KMS-11 (cell line): ENCODE data around the gene OR2L8.

Experiments
- H2AFZ ChIP-seq: fragments of 200-600 bp; sonication (generic); 2 replicates; pipeline ENCODE4 v1.6.1; 2016; ENCODE audit warnings: antibody characterized with exemption, mixed run types, low read depth
- H3K27ac ChIP-seq: fragments of 200-600 bp; sonication (generic); 2 replicates; pipeline ENCODE4 v1.6.1; 2016; ENCODE audit warnings: mild to moderate bottlenecking, mixed run types
- H3K27me3 ChIP-seq: fragments of 200-600 bp; sonication (generic); 2 replicates; pipeline ENCODE4 v1.6.1; 2017; ENCODE audit warnings: mild to moderate bottlenecking, low read depth, mixed run types, moderate library complexity; ENCODE audit not compliant: insufficient read depth
- H3K36me3 ChIP-seq: fragments of 200-600 bp; sonication (generic); 2 replicates; pipeline ENCODE4 v1.6.1; 2017; ENCODE audit warnings: mild to moderate bottlenecking, mixed run types; ENCODE audit not compliant: insufficient read depth
- H3K4me1 ChIP-seq: fragments of 200-600 bp; sonication (generic); 2 replicates; pipeline ENCODE4 v1.6.1; 2016; ENCODE audit warnings: mild to moderate bottlenecking, low read depth, mixed run types; ENCODE audit not compliant: poor library complexity, severe bottlenecking
- H3K4me2 ChIP-seq: fragments of 200-600 bp; sonication (generic); 2 replicates; pipeline ENCODE4 v1.7.0; 2016; ENCODE audit warnings: mild to moderate bottlenecking, mixed run types
- H3K4me3 ChIP-seq: fragments of 200-600 bp; sonication (generic); IDR thresholded peaks from 2 replicates; pipeline ENCODE4 v1.6.1; 2017; ENCODE audit warnings: low read depth, low read length, mixed read lengths; ENCODE audit not compliant: insufficient read depth
- H3K79me2 ChIP-seq: fragments of 200-600 bp; sonication (generic); 2 replicates; pipeline ENCODE4 v1.6.1; 2016; ENCODE audit warnings: low read depth, mixed run types; ENCODE audit not compliant: insufficient read depth
- H3K9ac ChIP-seq: fragments of 200-600 bp; sonication (generic); 2 replicates; pipeline ENCODE4 v1.6.1; 2016; ENCODE audit warnings: mild to moderate bottlenecking, mixed run types
- H4K20me1 ChIP-seq: fragments of 200-600 bp; sonication (generic); 2 replicates; pipeline ENCODE4 v1.6.1; 2016; ENCODE audit warnings: mild to moderate bottlenecking, mixed run types; ENCODE audit not compliant: insufficient read depth
- TF ChIP-seq, protein P1 (sequence below): fragments of 200-600 bp; sonication (generic); conservative IDR thresholded peaks from 2 replicates; pipeline ENCODE4 v1.6.1; 2017; ENCODE audit warnings: low read depth, mild to moderate bottlenecking, antibody characterized with exemption, low read length, moderate library complexity, mixed read lengths

The OR2L8 gene

DNA sequence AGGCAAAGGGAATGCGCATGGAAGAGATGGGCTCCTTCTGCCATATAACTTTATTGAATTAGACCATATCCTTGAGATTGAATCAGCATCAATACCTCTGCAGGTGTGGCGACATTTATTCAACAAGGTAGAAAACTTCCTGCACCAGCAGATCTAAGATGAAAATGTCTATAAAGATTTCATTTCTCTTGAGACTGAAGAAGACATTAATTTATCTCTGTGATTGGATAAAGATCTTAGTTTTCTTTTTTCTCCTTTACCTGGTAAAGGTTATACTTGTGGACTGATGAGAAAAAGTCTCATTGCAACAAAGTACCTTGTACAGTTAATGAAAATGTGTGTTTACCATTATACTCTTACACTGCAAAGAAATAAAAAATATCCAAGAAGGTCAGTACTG is 28.7 kb upstream of the OR2L8 start, which contains the start of gene OR2T8:
OR2T8 (plus strand) TSS at position 301 of the 400 bp plus-strand sequence. CDS start 766 bp downstream, outside the sequence.
- no peak within 1 kb of the TSS for H2AFZ ChIP-seq
- H3K4me1 ChIP-seq = no peaks in the 10 kb centered on the region
- no peak within 1 kb of the TSS for H3K4me2 ChIP-seq
- no peaks in the 10 kb centered on the region for H3K27me3 ChIP-seq
- H4K20me1 ChIP-seq = no peaks in the 10 kb centered on the region
- TF ChIP-seq, protein P1, sequence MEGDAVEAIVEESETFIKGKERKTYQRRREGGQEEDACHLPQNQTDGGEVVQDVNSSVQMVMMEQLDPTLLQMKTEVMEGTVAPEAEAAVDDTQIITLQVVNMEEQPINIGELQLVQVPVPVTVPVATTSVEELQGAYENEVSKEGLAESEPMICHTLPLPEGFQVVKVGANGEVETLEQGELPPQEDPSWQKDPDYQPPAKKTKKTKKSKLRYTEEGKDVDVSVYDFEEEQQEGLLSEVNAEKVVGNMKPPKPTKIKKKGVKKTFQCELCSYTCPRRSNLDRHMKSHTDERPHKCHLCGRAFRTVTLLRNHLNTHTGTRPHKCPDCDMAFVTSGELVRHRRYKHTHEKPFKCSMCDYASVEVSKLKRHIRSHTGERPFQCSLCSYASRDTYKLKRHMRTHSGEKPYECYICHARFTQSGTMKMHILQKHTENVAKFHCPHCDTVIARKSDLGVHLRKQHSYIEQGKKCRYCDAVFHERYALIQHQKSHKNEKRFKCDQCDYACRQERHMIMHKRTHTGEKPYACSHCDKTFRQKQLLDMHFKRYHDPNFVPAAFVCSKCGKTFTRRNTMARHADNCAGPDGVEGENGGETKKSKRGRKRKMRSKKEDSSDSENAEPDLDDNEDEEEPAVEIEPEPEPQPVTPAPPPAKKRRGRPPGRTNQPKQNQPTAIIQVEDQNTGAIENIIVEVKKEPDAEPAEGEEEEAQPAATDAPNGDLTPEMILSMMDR = no peak
- H3K9ac ChIP-seq = no peak within 1 kb of the TSS
- no peak within 1 kb of the TSS for H3K4me3 ChIP-seq
- H3K27ac ChIP-seq = no peak within 1 kb of the TSS
- no peaks in the 10 kb centered on the region for H3K36me3 ChIP-seq
- H3K79me2 ChIP-seq = no peaks in the 10 kb centered on the region

DNA sequence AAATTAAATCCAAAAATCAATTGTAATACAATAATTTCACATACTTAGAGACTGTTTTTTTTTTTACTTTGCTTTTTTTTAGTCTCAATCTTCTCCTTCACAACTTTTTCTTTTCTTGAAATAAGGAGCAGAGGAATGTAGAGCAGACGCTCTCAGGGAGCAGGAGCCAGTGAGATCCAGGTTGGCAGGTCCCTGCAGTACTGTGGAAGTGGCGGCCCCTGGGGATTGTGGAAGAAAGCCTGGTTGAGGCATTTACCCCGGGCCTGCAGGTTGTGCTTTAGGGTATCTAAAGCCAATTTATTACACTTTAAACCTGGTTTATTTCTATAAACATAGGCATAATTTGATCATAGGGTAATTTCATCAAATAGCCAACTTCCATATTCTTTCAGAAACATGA is 24.7 kb upstream of the OR2L8 start:
- Histone ChIP-seq H4K20me1 (no peaks in the 10 kb centered on the region), H3K27me3 (no peaks in the 10 kb centered on the region), H3K4me2 (no peak overlapping the region), H3K9ac (no peak overlapping the region), H3K4me3 (no peak overlapping the region), H3K4me1 (no peaks in the 10 kb centered on the region), H3K36me3 (no peaks in the 10 kb centered on the region), H2AFZ (no peak overlapping the region), H3K27ac (no peak overlapping the region), H3K79me2 (no peaks in the 10 kb centered on the region)
- TF ChIP-seq, protein P1 = no peak

DNA sequence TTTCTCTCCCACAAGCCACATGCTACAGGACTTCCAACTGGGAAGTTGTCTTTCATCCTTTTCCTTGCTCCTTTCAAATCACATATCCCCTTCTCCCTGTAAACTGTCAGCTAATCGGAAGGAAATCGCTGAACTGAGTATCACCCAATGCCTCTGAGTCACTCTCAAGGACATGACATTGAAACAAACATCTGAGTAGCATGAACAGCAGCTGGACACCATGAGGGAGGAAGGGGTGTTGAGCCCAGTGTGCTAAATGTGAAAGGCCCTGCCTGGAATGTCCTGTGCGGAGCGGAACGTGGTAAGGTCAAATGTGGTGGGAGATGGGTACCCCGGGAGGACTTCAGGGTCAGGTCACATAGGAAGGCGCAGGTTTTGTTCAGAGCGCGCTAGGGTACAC is 23.8 kb upstream of the OR2L8 start, which contains the start of gene OR2AJ1:
OR2AJ1 (plus strand) TSS at position 22 of the 400 bp plus-strand sequence. CDS start 8,880 bp downstream, outside the sequence.
- Histone ChIP-seq H3K27ac (no peak within 1 kb of the TSS), H3K79me2 (no peaks in the 10 kb centered on the region), H3K4me3 (no peak within 1 kb of the TSS), H2AFZ (no peak within 1 kb of the TSS), H3K27me3 (no peaks in the 10 kb centered on the region), H3K4me1 (no peaks in the 10 kb centered on the region), H4K20me1 (no peaks in the 10 kb centered on the region), H3K4me2 (no peak within 1 kb of the TSS), H3K36me3 (no peaks in the 10 kb centered on the region), H3K9ac (no peak within 1 kb of the TSS)
- TF ChIP-seq, protein P1 = no peak

DNA sequence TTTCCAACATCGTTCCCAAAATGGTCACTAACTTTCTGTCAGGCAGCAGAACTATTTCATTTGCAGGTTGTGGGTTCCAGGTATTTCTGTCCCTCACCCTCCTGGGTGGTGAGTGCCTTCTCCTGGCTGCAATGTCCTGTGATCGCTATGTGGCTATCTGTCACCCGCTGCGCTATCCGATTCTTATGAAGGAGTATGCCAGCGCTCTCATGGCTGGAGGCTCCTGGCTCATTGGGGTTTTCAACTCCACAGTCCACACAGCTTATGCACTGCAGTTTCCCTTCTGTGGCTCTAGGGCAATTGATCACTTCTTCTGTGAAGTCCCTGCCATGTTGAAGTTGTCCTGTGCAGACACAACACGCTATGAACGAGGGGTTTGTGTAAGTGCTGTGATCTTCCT is 14.7 kb upstream of the OR2L8 start:
- no peak overlapping the region for H2AFZ ChIP-seq
- no peak overlapping the region for H3K4me3 ChIP-seq
- no peak overlapping the region for H3K9ac ChIP-seq
- no peaks in the 10 kb centered on the region for H3K27me3 ChIP-seq
- no peaks in the 10 kb centered on the region for H4K20me1 ChIP-seq
- no peak overlapping the region for H3K27ac ChIP-seq
- no peaks in the 10 kb centered on the region for H3K4me1 ChIP-seq
- H3K4me2 ChIP-seq = no peak overlapping the region
- no peaks in the 10 kb centered on the region for H3K79me2 ChIP-seq
- no peaks in the 10 kb centered on the region for H3K36me3 ChIP-seq
- TF ChIP-seq, protein P1 = no peak
